Measurements from ENCODE around the gene KSR1.
"Not testable (repeated sequence)": the region's sequence is repeated elsewhere in the genome, so short reads cannot be mapped to it uniquely, and the experiment has no call there.

The KSR1 gene

DNA sequence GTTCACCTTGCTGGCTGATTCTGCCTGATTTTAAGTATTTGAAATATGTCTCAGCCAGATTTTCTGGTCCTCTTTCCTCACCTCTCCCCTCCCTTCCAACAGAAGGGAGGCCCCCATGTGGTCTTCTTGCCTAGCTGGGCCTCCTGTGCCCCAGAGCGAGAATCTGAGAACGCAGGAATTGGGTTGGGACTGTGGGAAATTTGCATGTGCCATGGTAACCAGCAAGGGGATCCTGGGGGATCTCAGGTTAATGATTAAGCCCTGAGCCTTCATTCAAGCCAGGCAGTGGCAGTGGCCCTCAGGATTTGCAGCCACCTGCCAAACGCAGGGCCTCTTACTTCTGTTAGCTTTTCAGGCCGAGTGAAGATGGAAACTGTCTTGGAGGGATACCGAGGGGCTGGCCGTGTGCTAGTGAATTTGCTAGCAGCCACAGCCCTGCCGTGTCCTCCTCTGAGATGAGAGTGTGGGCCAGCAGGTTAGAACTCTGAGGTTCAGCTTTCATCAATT lies 40.2 kb downstream of the KSR1 start:
- DNase-seq, result no peak

DNA sequence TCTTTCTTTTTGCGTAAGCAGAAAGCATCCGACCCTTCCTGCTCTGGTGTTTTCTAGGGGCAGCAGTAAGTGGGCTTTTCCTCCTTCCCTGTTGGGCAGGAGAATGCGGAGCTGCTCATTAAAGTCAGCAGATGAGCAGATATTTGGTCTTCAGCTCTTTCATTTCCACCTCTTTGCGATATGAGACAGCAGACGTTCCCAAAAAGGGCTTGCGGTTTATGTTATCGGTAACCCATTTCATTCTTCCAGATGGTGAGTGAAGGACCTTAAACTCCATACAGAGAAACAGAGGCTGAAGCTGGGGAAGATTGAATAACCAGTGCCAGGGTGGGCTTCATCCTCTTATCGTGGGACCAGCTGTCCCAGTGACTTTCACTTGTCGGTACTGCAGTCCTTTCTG lies 40.7 kb downstream of the KSR1 start:
- no peak for DNase-seq

DNA sequence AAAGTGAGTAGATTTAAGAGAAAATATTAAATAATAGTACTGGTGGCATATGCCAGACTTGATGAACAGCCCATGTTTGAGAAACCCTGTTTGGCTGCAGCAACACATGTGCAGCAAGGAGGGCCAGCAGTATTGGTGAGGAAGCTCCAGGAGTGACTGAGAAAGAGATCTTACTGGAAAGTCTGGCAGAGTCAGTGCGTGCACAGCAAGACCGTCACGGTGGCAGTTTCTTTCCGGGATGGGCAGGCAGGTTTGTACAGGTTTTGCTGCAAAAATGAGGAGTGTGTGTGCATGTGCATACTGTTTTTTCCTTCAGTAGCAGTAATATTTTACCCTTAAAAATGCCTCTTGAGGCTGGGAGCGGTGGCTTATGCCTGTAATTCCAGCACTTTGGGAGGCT lies 41.4 kb downstream of the KSR1 start:
- DNase-seq, result no peak

DNA sequence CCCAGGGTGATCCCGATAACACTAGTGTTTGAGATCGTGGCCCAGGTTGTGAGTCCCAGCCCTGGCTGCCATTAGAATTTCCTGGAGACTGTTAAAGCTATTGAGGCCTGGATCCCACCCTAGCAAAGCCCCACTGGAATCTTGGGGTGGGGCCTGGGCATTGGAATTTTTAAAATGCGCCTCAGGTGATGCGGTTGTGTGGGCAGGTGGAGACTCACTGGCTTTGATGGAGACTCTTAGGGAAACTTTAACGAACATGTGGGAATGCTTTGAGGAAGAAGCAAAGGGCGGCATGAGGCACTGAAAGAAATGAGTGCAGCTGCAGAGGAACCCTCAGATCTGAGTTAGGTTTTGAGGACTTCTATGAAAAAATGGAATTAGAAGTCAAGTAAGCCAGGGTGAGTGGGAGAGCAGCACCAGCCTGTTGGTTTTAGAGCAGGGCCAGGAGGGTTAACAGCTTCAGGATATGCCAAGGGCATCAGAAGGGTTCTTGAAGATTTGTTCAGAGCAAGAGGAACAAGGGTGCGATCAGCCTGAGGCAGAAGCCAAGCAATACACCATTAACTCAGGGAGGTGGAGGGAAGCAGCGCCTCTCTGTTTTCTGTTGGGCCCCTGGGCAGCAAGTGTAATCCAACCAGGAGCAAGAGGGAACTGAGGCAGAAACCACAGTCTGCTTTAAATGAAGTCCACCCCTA lies 42.5 kb downstream of the KSR1 start:
- DNase-seq, result no peak

DNA sequence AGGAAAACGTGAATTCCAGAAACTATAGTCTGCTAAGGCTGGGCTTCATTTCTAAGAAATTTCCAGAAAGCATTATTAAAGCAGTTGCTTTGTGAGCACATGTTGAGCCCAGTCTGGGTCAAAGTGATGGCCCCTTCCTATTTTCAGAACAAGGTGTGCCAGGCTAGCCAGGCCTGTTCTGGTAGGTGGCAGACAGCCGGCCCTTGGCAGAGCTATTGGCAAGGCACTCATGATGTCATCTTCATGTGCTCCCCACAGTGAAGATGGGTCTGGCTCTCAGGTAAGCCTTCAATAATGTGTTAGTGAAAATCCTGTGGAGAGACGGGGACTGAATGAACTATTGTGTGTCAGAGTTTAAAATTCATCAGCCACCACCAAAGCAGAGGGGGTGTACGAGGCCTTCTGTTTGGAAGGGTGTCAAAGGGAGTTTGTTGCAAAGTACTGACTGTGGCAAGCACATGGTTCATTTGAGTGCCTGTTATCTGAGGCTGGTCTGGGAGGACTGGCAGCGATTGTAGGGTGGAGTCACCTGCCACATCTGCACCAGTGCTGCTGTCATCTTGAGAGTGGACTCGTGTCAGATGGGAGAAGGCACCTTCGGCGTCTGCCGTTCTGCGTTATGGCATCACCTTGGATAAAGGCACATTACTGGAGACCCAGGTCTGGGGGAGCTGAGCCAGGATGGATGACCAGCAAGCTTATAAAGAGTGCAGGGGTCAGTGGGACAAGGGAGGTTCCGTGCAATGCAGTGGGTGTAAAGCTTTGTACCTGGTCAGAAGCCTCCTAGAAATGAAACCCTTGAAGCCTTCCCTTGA lies 43.4 kb downstream of the KSR1 start:
- DNase-seq, result no peak

DNA sequence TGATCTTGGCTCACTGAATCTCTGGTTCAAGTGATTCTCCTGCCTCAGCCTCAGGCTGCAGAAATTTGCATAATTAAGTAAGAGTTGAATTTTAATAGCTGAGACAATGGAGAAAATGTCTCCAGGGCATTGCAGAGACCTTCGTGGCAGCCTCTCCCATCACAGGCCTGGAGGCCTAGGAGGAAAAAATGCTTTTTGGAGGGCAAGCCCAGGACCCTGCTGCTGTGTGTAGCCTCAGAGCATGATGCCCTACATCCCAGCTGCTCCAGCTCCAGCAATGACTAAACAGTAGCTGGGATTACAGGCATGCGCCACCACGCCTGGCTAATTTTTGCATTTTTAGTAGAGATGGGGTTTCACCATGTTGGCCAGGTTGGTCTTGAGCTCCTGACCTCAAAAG lies 45.1 kb downstream of the KSR1 start:
- not testable (repeated sequence) for DNase-seq

DNA sequence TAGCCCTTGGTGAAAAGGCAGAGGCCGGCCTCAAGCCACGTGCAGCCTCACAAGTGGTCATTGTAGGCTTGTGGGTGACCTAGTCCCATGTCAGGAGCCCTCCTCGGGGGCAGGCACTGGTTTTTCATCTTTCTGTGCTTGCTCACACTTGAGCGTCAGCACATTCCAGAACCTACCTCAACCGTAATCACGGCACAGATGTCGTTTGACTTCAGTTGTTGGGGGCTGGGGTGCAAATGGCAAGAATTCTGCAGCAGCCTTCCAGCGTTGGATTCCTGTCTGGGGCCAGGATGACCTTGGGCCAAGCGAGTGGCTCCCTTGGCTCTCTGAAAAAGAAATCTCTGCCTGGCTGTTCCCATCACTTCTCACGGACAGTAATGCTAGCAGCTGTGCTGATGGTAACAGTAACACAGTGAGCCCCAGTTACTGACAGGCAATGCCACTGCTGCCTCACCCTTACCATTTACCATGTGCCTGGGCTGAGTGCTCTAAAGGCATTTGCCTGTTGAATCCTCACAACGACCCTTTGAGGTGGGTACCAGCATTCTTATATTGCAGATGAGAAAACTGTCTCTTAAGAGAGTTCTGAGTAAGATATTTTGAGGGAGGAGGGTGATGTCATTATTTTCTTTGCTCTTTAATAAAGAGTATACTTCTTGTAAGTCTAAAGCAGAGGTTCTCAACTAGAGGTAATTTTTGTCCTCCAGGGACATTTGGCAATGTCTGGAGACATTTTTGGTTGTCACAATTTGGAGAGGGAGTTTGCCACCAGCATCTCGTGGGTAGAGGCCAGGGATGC lies 46.5 kb downstream of the KSR1 start:
- DNase-seq, result no peak

DNA sequence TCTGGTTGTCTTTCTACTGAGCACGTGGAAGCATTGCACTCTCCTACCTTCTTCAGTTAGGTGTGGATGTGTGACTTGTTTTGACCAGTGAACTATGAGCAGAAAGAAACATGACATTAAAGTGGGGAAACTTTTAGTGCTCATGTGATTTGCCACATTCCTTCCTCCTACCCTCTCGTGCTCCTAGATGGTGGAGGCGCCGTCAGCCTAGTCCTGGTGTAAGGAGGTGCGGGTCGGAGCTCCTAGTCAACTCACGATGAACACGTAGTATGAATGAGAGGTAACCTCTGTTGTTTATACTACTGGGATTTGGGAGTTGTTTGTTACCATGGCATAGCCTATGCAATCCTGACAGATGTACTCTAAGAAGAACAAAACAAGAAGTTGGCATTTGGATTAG lies 47.4 kb downstream of the KSR1 start:
- no peak for DNase-seq

DNA sequence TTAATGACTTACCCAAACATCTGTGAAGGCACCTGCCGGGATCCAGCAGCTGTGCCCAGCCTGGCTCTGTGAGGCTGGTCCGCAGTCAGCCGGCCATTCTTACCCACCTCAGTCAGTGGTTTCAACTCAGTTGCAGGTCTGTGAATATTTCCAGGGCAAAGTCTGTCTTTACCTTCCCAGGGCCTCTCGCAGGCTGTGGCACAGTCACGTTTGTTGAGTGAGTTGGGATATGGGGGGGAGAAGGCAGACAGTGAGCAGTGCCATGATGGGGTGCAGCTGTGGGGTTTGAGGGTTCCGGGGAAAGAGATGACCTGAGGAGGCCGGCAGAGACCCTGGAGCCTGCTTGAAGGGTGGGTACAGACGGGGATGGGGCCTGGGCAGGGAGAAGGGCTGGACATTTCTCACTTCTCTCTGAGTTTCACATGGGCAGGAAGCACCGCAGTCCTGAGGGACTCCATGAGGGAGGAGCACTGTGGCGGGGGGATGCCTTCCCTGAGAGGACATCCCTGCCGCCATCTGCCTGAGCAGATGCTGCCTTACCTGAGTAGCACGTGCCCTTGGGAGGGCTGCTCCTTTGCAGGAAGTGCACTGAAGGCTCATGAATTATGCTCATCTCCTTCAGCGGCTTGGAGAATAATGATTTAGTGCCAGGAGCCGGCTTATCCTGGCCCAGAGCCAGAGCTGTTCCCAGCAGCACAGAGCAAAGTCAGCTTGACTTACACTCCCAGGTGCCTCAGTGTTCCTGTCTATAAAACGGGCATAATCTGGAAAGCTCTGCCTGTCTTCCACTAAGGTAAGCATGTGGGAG lies 48.1 kb downstream of the KSR1 start:
- DNase-seq, result no peak

DNA sequence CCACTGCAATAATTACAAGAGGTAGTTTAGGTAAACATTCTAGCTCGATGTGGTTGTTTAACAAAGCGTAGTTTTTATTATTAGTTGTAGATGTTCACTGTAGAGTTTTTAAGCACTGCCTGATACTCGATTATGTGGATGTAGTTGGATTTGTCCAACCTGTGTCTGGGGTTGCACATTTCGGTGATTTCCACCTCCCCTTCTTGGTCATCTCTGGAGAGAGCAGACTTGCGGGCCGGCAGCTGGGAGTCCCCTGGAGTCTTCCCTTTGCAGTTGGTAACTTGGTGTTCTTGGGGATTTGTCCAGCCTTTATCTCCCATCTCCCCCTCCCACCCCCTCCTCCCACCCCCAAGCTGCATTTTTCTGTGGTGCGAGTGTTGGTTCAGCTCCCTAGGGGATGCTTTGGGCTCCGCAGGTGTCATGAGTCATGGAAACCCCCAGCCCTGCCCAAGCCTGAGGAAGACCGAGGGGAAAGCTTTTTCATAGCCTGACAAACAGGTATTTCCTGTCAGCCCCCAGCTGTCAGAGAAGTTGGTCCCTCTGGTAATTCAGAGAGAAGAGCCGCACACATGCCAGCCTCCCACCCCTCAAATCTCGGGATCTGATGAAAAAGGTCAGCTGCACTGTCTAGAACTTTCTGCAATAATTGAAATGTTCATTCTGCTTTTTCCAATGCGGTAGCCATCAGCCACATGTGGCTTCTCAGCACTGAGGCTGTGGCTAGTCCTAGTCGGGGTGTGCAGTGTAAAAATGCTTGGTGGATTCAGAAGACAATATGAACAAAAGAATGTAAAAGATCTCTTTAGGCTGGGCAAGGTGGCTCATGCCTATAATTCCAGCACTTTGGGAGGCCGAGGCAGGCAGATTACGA lies 50.3 kb downstream of the KSR1 start:
- DNase-seq, result no peak

DNA sequence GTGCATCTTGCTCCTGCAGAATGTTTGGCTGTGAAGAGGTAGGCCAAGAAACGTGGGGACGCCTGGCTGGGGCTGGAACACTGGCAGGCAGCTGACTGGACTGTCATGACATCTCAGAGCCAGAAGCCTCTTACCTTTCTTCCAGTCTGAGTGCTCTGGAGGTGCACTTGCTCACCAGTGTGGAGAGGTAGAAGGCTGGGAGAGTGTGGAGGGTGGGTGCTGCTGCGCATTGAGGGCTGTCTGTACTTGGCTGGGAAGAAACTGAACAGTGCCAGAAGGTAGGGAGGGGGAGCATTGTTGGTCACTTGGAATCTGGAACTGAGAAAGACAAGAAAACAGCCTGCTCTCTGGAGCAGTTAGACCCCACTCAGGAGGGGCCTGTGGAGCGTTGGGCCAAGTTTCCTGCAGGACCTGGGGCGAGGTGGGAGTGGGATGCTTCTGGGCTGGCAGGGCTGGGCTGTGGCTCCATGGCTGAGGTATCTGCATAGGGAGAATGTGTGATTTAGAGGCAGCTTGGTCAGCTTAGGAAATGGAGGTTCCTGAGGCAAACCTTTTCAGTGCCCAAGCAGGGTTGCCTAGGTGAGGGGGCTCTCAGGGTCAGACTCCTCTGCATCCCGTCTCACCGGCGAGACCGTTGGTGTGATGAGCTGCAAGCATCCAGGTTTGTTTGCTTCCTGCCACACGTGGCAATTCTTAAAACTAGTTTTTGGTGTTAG lies 55.1 kb downstream of the KSR1 start:
- no peak for DNase-seq

DNA sequence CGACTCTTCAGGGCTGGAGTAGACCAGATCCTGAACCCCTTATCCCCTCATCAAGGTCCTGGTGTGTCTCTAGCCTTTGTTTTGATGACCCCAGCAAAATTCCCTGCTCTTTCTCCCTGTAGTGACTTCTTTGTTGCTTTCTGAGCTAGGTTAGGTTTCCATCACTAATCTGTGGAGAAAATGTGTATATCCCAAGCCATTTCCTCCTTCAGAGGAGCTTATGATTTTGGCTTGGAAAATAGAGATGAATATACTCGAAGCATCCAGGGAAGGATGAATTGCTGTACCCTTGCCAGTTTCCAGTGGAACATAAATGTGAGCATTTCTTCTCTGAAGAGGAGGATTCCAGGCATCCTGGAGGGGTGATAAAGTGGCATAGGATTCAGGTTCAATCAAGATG lies 55.8 kb downstream of the KSR1 start:
- no peak for DNase-seq

DNA sequence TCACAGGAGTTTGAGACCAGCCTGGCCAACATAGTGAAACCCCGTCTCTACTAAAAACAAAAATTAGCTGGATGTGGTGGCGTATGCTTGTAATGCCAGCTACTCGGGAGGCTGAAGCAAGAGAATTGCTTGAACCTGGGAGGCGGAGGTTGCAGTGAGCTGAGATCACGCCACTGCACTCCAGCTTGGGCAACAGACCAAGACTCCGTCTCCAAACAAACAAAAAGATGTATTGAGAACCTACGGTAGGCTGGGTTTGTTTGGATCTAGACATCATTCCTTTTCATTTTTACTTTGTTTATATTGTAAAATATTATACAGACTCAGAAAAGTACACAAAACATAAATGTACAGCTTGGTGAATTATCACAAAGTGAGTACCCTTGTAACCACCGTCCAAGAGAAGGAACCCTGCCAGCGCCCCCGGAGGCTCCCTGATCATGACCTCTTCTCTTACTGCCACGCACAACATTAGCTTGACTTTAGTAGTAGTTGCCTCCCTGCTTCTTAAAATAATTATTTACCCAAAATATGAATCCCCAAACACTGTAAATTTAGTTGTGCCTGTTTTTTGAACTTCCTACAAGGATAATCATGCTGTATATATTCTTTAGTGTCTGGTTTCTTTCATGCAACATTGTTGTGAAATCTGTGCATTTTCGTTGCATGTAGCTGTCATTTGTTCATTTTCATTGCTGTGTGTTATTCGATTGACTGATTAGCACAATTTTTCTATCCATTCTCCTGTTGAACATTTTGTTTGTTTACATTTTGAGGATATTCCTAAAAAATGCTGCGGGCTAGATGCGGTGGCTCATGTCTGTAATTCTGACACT lies 56.5 kb downstream of the KSR1 start:
- DNase-seq, result no peak

DNA sequence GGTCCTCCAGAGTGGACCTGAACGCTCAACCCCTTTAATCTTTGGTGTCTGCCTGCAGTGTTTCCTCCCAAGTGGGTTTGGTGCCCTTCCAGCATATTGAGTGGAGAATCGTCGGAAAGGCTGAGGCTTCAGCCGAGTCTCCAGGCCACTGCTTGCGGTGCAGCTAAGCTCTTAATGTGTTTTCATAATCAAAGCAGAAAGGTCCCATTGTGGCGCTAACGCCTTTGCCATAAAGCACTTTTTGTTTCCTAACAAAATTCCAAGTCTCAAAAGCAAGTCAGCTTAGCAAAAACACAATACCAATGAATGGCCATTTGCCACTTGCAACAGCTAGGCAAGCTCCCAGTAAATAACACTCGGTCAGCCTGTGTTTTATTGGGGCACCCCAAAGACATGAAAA lies 57.6 kb downstream of the KSR1 start:
- DNase-seq, result no peak

DNA sequence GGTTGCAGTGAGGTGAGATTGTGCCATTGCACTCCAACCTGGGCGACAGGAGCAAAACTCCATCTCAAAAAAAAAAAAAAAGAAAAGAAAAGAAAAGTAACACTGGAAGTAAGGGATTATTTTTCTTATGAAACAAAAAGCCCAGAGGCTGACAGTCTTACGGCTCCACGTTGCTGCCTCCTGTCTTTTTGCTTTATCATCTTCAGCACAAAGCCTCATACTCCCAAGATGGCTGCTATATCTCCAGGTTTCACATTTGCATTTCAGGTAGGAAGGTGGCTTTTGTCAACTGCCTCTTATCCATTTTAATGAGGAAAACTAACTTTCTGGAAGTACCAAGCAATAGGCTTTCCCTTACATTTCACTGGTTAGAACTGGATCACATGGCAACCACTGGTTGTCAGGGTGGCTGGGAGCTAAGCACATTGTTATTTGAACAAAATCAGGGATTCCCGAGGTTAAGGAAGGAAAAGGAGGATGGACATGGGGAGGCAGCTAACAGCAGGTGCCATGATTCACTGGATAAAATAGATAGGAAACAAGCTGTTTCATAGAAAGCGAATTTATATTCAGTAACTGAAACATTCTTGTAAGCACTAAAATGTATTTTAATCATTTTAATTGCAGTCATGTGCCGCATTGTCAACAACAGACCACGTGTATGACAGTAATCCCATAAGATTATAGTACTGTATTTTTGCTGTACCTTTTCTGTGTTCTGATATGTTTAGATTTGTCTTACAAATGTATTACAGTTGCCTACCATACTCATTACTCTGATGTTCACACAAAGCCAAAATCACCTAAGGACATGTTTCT lies 58.6 kb downstream of the KSR1 start:
- DNase-seq, result no peak

DNA sequence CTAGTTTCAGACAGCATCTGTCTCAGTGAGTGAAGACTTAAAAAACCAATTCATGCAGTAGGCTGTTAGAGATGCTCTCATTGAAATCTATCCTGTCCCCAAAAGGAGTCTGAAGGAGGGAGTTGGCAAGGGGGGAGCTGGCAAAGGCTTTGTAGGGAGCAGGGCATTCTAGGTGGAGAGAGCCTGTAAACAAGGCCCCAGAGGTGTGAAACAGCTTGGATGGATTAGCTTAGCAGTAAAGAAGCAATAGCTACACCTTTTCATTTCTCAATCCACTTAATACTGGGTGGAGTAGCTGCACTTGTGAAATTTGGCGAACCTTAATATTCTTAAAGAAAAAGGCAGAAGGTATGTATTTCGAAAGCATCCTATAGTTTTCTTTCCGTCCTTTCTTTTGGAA lies 61.8 kb downstream of the KSR1 start:
- no peak for DNase-seq

DNA sequence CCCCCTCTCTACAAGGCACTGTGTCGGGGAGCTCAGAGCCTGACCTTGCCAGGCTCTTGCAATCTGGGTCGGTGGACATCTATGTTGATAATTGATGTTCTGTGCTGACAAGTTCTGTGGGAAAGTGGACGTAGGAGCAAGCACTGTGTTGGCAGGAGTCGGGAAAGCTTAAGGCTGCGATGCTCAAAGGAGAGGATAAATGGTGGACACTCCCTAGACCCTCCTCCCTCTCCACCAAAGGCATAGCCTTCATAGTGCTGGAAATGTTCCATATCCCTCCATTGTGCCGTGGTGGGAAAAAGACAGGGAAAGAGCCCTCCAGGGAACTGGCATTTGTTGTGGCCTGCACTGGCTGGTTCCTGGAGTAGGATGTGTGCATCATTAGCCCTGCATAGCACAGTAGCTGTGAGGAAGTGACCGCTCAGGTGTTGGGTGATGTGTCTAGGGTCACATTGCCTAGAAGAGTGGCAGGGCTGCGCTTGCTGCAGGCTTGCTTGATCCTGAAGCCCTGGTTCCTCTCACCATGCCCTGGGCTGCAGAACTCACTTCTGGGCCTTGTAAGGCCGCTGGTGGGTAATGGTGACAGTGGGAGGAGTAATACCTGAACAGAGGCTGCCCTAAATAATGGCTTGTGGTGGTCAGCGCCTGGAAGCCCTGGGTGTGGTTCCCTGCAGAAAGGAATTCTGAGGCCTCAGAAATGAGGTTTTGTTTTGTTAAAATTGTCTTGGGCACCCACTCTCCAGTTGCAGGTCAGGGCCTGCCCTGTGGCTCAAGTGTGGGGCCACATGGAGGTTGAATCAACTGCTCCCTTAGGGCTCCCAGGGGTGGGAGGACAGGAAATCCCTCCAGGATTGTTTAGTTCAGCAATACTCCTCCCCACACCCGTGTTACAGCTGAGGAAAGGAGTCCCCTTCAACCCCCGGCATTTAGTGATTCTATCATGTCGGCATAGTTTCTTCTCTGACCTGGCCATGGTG lies 62.6 kb downstream of the KSR1 start:
- no peak for DNase-seq

DNA sequence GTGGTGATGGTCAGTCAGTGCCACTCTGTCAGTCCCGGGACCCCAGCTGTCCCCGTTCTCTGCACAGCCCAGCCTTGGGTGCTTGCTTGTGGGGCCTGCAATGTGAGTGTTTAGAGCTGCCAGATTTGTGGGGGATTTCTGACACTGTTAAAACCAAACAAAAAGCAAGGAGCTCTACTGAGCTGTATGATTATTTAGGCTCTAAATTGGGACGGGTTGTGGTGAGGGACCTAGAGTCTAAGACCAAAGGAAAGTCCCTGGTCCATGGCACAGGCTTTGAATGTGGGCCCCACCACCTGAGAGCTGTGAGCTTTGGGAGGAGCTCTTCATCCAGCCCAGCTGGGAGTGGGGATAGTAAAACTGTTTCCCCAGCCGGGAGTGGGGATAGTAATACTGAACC lies 63.3 kb downstream of the KSR1 start:
- DNase-seq, result no peak

Data from DMS 273 treated with DMSO at 0.1 percent for 48 hours (cell line).